Gastroesophageal sphincter (tissue), 3 donors: ENCODE data around the gene ACVR2B.

Experiments
- CTCF ChIP-seq, 4 experiments: fragments of 200-600 bp in 2 of 4; fragments of 450-650 bp in 2 of 4; sonication (generic) in 1 of 4; IDR thresholded peaks; one replicate each; pipeline ENCODE4 v1.5.1; 2017 to 2019; ENCODE audit warnings: antibody characterized with exemption in 4 of 4, mild to moderate bottlenecking in 2 of 4, moderate library complexity in 2 of 4
- EP300 ChIP-seq: sonication (generic); formaldehyde crosslinking; IDR thresholded peaks from one replicate; pipeline ENCODE4 v1.6.1; 2017; ENCODE audit warnings: antibody characterized with exemption, mild to moderate bottlenecking

GRCh38 chr3:38446085-38446686, 7.5 kb upstream of the ACVR2B start:
- TF ChIP-seq CTCF (IDR thresholded peaks at IDR 0.05), result no peak
- TF ChIP-seq EP300, result no peak
